WI38 (cell line): Measurements from ENCODE around the gene OPRM1.

Source experiments
- H3K4me3 ChIP-seq: 2 replicates; pipeline ENCODE4 v1.5.1; 2011; ENCODE audit warnings: low read depth, mild to moderate bottlenecking, control low read depth, low read length
- TF ChIP-seq, protein P1 (sequence below): IDR thresholded peaks from 2 replicates; pipeline ENCODE4 v1.5.1; 2012; ENCODE audit warnings: low read depth, mild to moderate bottlenecking, control low read depth, low read length

The OPRM1 gene

DNA sequence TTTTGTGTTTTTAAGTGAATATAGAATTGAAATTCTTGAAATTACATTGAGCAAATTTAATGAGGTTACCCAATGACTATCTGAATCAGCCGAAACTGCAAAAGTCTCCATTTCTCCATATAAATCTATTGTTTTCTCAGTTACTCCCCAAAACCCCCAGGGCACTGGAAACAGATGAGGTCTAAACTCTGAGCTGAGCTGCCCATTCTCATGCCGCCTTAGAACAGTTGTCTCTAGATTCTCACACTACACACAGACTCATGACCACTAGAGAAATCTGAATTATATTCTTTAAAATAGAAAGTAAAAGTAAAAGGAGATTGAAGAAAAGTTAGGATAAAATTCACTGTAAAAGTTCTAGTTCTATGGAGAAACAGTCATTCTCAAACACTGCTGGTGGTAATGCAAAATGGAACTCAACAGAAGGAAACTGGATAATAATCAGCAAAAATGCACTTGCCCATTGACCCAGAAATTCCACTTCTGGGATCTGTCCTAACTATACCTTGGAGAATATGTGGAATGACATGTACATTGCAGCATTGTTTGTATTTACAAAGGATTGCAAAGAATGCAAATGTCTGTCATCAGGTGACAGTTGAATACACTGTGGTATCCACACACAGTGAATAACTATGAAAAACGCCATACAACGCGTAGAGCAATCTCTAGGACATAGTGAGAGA lies 192.0 kb downstream of the OPRM1 start:
- H3K4me3 ChIP-seq, result no peak overlapping the region
- TF ChIP-seq, protein P1, sequence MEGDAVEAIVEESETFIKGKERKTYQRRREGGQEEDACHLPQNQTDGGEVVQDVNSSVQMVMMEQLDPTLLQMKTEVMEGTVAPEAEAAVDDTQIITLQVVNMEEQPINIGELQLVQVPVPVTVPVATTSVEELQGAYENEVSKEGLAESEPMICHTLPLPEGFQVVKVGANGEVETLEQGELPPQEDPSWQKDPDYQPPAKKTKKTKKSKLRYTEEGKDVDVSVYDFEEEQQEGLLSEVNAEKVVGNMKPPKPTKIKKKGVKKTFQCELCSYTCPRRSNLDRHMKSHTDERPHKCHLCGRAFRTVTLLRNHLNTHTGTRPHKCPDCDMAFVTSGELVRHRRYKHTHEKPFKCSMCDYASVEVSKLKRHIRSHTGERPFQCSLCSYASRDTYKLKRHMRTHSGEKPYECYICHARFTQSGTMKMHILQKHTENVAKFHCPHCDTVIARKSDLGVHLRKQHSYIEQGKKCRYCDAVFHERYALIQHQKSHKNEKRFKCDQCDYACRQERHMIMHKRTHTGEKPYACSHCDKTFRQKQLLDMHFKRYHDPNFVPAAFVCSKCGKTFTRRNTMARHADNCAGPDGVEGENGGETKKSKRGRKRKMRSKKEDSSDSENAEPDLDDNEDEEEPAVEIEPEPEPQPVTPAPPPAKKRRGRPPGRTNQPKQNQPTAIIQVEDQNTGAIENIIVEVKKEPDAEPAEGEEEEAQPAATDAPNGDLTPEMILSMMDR, result no peak

DNA sequence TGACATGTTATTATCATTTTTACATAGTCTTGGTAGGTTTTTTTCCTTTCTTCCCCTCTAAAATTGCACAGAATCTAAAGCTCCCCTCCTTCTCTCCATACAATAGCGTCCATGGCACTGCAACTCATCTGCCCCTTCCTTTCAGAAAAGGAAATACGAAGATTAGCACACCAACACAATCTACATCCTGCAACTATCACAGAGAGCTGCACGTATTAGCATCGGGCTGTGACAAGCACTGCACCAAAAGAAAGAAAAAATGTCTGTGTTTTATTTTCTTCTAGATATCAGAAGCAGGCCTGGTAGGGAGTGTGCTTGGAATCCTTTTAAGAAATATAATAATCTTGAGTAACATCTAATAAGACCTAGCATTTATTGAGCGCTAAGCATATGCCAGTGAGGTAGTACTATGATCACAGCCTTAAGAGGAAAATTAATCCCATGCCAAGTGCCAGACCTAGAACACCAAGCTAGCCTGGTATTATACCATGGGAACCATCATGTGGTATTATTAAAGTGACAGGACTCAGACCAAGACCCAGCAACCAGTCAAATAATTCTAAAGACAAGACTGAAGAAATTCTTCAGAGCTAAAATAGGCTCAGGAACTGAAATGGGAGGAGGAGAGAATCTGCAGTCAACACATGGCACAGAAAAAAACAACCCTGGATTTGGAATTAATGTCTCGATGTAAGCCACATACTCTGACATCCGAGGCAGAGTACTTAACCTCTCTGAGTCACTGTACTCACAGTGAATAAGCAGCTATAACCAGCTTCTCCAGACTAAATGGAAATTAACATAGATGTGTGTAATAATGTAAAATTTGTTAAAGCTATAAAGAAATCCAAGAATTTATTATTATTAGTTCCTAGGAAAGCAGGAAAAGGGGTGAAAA lies 193.2 kb downstream of the OPRM1 start:
- TF ChIP-seq, protein P1, result no peak
- no peak overlapping the region for H3K4me3 ChIP-seq

DNA sequence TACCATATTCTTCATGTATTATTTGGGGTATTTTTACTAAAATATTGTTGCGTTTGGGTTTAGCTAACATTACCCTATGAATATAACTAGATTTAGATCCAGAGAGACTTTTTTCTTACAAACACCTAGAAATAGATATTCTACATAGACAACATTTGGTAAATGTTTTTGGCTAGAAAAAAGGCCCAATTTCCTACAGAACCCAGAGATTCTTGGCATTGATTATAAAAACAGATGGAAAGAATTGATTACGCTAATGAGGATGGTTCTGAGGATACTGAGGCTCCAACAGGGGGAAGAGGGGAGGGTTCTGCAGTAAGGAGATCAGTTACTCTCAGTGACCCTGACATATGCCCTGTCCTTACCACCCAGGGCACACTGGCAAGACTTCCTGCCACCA lies 194.3 kb downstream of the OPRM1 start:
- H3K4me3 ChIP-seq, result no peak overlapping the region
- TF ChIP-seq, protein P1, result no peak

DNA sequence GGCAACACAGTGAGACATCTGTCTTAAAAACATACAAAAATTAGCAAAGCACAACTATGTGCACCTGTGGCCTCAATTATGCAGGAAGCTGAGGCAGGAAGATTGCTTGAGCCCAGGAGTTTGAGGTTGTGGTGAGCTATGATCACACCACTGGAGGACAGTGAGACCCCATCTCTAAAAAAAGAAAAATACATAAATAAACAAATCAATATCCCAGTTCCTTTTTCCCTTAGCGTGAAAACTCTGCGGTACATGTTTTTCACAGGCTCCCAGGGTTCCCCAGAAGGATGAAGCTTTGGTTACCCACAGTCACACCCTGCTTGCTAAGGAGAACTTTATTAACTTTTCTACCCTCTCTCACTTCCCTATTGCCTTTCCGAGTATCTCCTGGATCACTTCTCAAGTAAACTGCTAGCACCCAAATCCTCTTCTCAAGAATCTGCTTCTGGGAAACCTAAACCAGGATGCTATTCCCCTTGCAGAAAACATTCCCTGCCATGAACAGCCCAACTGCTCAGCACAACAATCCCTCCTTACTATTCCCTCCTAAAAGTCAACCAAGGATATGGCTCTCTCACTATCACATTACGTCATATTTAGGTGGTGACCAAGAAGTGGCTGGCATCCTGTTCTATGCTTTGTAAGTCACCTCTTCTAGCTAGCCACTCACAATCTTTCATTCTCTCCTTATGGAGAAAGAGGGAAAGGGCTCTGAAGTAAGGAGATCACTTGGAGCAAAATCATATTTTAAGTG lies 195.2 kb downstream of the OPRM1 start:
- TF ChIP-seq, protein P1, result no peak
- no peak overlapping the region for H3K4me3 ChIP-seq

DNA sequence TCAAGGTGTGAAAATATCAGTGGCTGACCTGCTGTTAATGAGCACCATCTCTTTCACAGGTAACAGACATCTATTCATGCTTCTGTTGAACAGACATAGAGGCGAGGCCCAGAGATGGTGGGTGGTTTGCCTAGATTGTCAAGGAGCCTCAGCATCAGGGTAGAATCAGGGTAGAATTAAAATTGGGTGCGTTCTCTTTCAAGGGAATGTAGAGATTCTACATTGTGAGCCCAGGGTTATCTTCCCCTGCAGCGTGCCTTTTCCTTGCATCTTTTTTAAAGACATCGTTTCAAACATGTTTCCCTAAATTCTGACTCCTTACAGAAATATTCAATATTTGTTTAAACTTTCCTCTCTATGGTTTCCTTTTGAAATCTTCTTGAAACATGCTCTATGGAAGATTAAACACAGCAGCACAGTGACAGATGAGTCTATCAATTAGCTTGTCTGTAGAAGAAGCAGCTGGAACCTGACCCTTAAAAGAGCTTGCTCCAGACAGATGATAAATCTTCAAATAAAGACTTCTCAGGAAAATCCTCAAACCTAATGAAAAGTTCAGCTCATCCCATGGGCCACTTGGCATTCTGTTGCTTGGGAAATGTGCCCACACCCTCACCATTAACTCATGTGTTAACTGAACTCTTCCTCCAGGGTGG lies 197.7 kb downstream of the OPRM1 start:
- TF ChIP-seq, protein P1, result no peak
- H3K4me3 ChIP-seq, result no peak overlapping the region

DNA sequence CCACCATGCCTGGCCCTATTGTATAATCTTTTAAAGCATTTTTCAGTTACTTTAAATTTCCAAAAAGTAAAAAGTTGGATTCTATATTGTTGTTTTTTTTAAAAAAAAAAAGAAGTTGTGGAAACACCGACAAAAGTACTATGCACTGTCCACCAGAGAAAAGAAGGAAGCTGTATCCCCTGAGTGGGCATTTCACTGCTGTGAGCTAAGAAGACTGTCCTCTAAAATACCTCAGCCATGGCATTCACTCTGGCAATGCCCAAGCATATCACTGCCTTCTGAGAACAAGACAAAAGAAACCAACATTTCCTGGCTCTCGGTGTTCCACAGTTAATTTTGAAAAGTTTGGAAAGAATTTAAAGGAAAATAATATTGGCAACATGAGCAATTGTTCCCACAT lies 199.8 kb downstream of the OPRM1 start:
- no peak overlapping the region for H3K4me3 ChIP-seq

More for the DNA sequence above, 199.8 kb downstream of the OPRM1 start:
- TF ChIP-seq, protein P1, result no peak
